WTC11 (cell line): Measurements from ENCODE around the gene SPRR2B. TPM values are rescaled to one million over a fixed set of nuclear protein-coding genes. Genes with fewer than 3 reads are reported as not detected.
"Not testable (repeated sequence)": the region's sequence is repeated elsewhere in the genome, so short reads cannot be mapped to it uniquely, and the experiment has no call there.

Experiments used
- ATAC-seq: fragments of 200-7000 bp; cut with Tn5 transposase; 2 replicates; pipeline ENCODE4 v1.10.0; 2021; ENCODE audit warnings: mild to moderate bottlenecking, moderate library complexity
- CTCF ChIA-PET: fragments of 300-600 bp; sonication (Branson Sonifier 250); formaldehyde crosslinking; loops from one replicate; lab custom pipeline; 2021; ENCODE audit warnings: antibody characterized with exemption; lab: Charles Lee
- POLR2A ChIA-PET: fragments of 350-600 bp; sonication (Branson Sonifier 250); formaldehyde crosslinking; loops from one replicate; lab custom pipeline; 2021; ENCODE audit warnings: antibody characterized with exemption; lab: Charles Lee
- DNase-seq: peaks from one replicate; pipeline ENCODE4 v3.0.0; 2021; ENCODE audit warnings: low spot score
- H3K27ac Mint-ChIP-seq: 2 replicates; pipeline ENCODE4 v1.8.0; 2021; ENCODE audit warnings: mixed read lengths
- H3K27me3 Mint-ChIP-seq: 2 replicates; pipeline ENCODE4 v1.8.0; 2021; ENCODE audit warnings: low read depth, mild to moderate bottlenecking, moderate library complexity, mixed read lengths
- H3K36me3 Mint-ChIP-seq: 2 replicates; pipeline ENCODE4 v1.8.0; 2021; ENCODE audit warnings: mixed read lengths
- H3K4me1 Mint-ChIP-seq: 2 replicates; pipeline ENCODE4 v1.8.0; 2022; ENCODE audit warnings: mixed read lengths
- H3K4me3 Mint-ChIP-seq: 2 replicates; pipeline ENCODE4 v1.8.0; 2021; ENCODE audit warnings: mild to moderate bottlenecking, moderate library complexity, mixed read lengths
- H3K9me3 Mint-ChIP-seq: 2 replicates; pipeline ENCODE4 v1.8.0; 2021; ENCODE audit warnings: mixed read lengths
- AFF4 ChIP-seq: sonication (generic); formaldehyde crosslinking; IDR thresholded peaks from 2 replicates; pipeline ENCODE4 v1.8.1; 2023; ENCODE audit warnings: mild to moderate bottlenecking, missing genetic modification reagents, borderline replicate concordance
- ATF6 ChIP-seq: sonication (generic); formaldehyde crosslinking; IDR thresholded peaks from 2 replicates; pipeline ENCODE4 v1.8.1; 2023; ENCODE audit warnings: mild to moderate bottlenecking, missing genetic modification reagents
- CDX4 ChIP-seq: fragments of 250-450 bp; sonication (Bioruptor Pico); IDR thresholded peaks from 2 replicates; pipeline ENCODE4 v1.9.0; 2021; ENCODE audit warnings: moderate library complexity, mild to moderate bottlenecking, inconsistent platforms, borderline replicate concordance
- EMX1 ChIP-seq: fragments of 250-450 bp; sonication (Bioruptor Pico); IDR thresholded peaks from 2 replicates; pipeline ENCODE4 v1.8.0; 2021; ENCODE audit warnings: mild to moderate bottlenecking
- ESRRA ChIP-seq: sonication (generic); formaldehyde crosslinking; IDR thresholded peaks from 2 replicates; pipeline ENCODE4 v1.8.1; 2022; ENCODE audit warnings: mild to moderate bottlenecking, missing genetic modification reagents, borderline replicate concordance
- FOXJ3 ChIP-seq: sonication (generic); formaldehyde crosslinking; IDR thresholded peaks from 2 replicates; pipeline ENCODE4 v1.9.0; 2021; ENCODE audit warnings: missing genetic modification reagents, mild to moderate bottlenecking, borderline replicate concordance
- HMGA2 ChIP-seq: fragments of 250-450 bp; sonication (Bioruptor Pico); IDR thresholded peaks from 2 replicates; pipeline ENCODE4 v1.4.0; 2021; ENCODE audit warnings: mild to moderate bottlenecking, moderate library complexity
- IRF2 ChIP-seq: sonication (generic); formaldehyde crosslinking; IDR thresholded peaks from 2 replicates; pipeline ENCODE4 v1.8.0; 2022; ENCODE audit warnings: low read depth, missing genetic modification reagents, borderline replicate concordance
- JUN ChIP-seq: sonication (generic); formaldehyde crosslinking; IDR thresholded peaks from 2 replicates; pipeline ENCODE4 v1.8.0; 2023; ENCODE audit warnings: mild to moderate bottlenecking, missing genetic modification reagents
- NFATC4 ChIP-seq: fragments of 250-450 bp; sonication (Bioruptor Pico); IDR thresholded peaks from 2 replicates; pipeline ENCODE4 v1.9.0; 2021; ENCODE audit warnings: mild to moderate bottlenecking
- NFYB ChIP-seq: sonication (generic); formaldehyde crosslinking; conservative IDR thresholded peaks from 2 replicates; pipeline ENCODE4 v1.8.0; 2022; ENCODE audit warnings: low read depth, missing genetic modification reagents
- NR3C1 ChIP-seq: sonication (generic); formaldehyde crosslinking; conservative IDR thresholded peaks from 2 replicates; pipeline ENCODE4 v1.8.1; 2023; ENCODE audit warnings: low read depth, mild to moderate bottlenecking, missing genetic modification reagents
- RORB ChIP-seq: fragments of 250-450 bp; sonication (Bioruptor Pico); IDR thresholded peaks from 2 replicates; pipeline ENCODE4 v1.9.0; 2021; ENCODE audit warnings: mild to moderate bottlenecking
- STAT6 ChIP-seq: sonication (generic); formaldehyde crosslinking; conservative IDR thresholded peaks from 2 replicates; pipeline ENCODE4 v1.8.1; 2023; ENCODE audit warnings: mild to moderate bottlenecking, low read depth, missing genetic modification reagents, moderate library complexity
- ZNF219 ChIP-seq: sonication (generic); formaldehyde crosslinking; IDR thresholded peaks from 2 replicates; pipeline ENCODE4 v1.8.0; 2023; ENCODE audit warnings: missing genetic modification reagents, mild to moderate bottlenecking, borderline replicate concordance
- total RNA-seq: library from RNA; stranded (reverse); gene quantifications from 3 replicates; pipeline ENCODE4 v1.2.3, GENCODE V29; 2021
- TF ChIP-seq, protein P1 (sequence below): sonication (generic); formaldehyde crosslinking; IDR thresholded peaks from 2 replicates; pipeline ENCODE4 v1.8.1; 2022; ENCODE audit warnings: missing genetic modification reagents, borderline replicate concordance
- TF ChIP-seq, protein P2 (sequence below): fragments of 200-600 bp; IDR thresholded peaks from 2 replicates; pipeline ENCODE4 v1.8.0; 2022; ENCODE audit warnings: antibody characterized with exemption
- TF ChIP-seq, protein P3 (sequence below): sonication (generic); formaldehyde crosslinking; IDR thresholded peaks from 2 replicates; pipeline ENCODE4 v1.8.1; 2023; ENCODE audit warnings: mild to moderate bottlenecking, moderate library complexity, missing genetic modification reagents

SPRR2B gene
- total RNA-seq, 1 experiment from 2014 or later = not detected

DNA sequence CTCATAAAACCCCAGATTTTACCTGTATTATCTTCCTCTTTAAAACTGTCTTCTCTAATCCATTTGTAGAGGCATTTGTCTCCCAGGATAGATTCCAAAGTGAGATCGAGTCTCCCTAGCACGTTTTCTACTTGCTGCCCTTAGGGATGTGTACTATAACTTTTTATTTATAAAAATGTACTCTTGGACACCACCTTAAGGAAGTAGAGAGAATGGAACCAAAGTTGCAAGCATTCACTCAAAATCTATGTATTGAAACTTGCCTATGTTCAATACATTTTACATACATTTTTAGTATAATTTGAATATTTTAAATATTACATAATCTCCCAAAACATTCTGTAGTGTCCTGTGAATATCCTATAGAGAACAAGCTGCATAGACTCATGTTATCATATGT lies 13.3 kb downstream of the SPRR2B start (continued):
- TF ChIP-seq, protein P1, sequence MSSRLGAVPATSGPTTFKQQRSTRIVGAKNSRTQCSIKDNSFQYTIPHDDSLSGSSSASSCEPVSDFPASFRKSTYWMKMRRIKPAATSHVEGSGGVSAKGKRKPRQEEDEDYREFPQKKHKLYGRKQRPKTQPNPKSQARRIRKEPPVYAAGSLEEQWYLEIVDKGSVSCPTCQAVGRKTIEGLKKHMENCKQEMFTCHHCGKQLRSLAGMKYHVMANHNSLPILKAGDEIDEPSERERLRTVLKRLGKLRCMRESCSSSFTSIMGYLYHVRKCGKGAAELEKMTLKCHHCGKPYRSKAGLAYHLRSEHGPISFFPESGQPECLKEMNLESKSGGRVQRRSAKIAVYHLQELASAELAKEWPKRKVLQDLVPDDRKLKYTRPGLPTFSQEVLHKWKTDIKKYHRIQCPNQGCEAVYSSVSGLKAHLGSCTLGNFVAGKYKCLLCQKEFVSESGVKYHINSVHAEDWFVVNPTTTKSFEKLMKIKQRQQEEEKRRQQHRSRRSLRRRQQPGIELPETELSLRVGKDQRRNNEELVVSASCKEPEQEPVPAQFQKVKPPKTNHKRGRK = no peak
- TF ChIP-seq HMGA2 (CRISPR knock-in tag) (no peak), CDX4 (no peak), IRF2 (CRISPR knock-in tag) (no peak), ZNF219 (CRISPR knock-in tag) (no peak)
- TF ChIP-seq, all 79 proteins: peak for 0

GRCh38 chr1:153057375-153057774 lies 14.0 kb downstream of the SPRR2B start, which contains the start of gene SPRR2A:
SPRR2A (minus strand) TSS chr1:153057512; CDS start chr1:153056735, 777 bp downstream.
- no peaks in the 10 kb centered on the region for H3K36me3 Mint-ChIP-seq
- ChIA-PET POLR2A (no interaction called here), CTCF (interaction anchor here (1.5 kb wide), 1 partner anchor 97 kb away, joined by 4 read pairs; no protein-coding TSS in a partner anchor)
- ATAC-seq = no peak
- no peak within 1 kb of the TSS for H3K4me3 Mint-ChIP-seq
- no peaks in the 10 kb centered on the region for H3K27me3 Mint-ChIP-seq
- TF ChIP-seq HMGA2 (CRISPR knock-in tag) (no peak), JUN (no peak), RORB (CRISPR knock-in tag) (no peak), STAT6 (CRISPR knock-in tag) (no peak), EMX1 (CRISPR knock-in tag) (no peak), NFATC4 (no peak), ATF6 (CRISPR knock-in tag) (no peak), NR3C1 (CRISPR knock-in tag) (no peak), ESRRA (CRISPR knock-in tag) (no peak), NFYB (CRISPR knock-in tag) (no peak), FOXJ3 (CRISPR knock-in tag) (no peak), AFF4 (CRISPR knock-in tag) (no peak)
- TF ChIP-seq, protein P2, sequence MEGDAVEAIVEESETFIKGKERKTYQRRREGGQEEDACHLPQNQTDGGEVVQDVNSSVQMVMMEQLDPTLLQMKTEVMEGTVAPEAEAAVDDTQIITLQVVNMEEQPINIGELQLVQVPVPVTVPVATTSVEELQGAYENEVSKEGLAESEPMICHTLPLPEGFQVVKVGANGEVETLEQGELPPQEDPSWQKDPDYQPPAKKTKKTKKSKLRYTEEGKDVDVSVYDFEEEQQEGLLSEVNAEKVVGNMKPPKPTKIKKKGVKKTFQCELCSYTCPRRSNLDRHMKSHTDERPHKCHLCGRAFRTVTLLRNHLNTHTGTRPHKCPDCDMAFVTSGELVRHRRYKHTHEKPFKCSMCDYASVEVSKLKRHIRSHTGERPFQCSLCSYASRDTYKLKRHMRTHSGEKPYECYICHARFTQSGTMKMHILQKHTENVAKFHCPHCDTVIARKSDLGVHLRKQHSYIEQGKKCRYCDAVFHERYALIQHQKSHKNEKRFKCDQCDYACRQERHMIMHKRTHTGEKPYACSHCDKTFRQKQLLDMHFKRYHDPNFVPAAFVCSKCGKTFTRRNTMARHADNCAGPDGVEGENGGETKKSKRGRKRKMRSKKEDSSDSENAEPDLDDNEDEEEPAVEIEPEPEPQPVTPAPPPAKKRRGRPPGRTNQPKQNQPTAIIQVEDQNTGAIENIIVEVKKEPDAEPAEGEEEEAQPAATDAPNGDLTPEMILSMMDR = no peak
- TF ChIP-seq, protein P3, sequence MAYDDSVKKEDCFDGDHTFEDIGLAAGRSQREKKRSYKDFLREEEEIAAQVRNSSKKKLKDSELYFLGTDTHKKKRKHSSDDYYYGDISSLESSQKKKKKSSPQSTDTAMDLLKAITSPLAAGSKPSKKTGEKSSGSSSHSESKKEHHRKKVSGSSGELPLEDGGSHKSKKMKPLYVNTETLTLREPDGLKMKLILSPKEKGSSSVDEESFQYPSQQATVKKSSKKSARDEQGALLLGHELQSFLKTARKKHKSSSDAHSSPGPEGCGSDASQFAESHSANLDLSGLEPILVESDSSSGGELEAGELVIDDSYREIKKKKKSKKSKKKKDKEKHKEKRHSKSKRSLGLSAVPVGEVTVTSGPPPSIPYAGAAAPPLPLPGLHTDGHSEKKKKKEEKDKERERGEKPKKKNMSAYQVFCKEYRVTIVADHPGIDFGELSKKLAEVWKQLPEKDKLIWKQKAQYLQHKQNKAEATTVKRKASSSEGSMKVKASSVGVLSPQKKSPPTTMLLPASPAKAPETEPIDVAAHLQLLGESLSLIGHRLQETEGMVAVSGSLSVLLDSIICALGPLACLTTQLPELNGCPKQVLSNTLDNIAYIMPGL (CRISPR knock-in tag) = no peak
- H3K27ac Mint-ChIP-seq = no peak within 1 kb of the TSS
- no peaks in the 10 kb centered on the region for H3K4me1 Mint-ChIP-seq
- 0 out of 2 replicates have a peak, but pooled peaks cover 10% of the 10 kb centered on the region for H3K9me3 Mint-ChIP-seq
- no peak for DNase-seq

- ATAC-seq, H3K27ac Mint-ChIP-seq, POLR2A ChIA-PET, DNase-seq, H3K36me3 Mint-ChIP-seq, H3K4me3 Mint-ChIP-seq, H3K4me1 Mint-ChIP-seq, H3K27me3 Mint-ChIP-seq: not testable (repeated sequence)
- CTCF ChIA-PET = interaction anchor here (1.2 kb wide), 1 partner anchor 136 kb away, joined by 5 read pairs; no protein-coding TSS in a partner anchor
- H3K9me3 Mint-ChIP-seq = peaks cover 13% of the 10 kb centered on the region; the same call in 1 of the 2 replicates
Observed at GRCh38 chr1:153056111-153056510, 15.3 kb downstream of the SPRR2B start.
